OCI-M2 (cell line): Measurements from ENCODE around the gene SLC38A10.

Experiments used
- DNase-seq: peaks from one replicate; lab custom pipeline; 2025; ENCODE audit not compliant: unreplicated experiment; lab: John Stamatoyannopoulos, UW

SLC38A10 gene

DNA sequence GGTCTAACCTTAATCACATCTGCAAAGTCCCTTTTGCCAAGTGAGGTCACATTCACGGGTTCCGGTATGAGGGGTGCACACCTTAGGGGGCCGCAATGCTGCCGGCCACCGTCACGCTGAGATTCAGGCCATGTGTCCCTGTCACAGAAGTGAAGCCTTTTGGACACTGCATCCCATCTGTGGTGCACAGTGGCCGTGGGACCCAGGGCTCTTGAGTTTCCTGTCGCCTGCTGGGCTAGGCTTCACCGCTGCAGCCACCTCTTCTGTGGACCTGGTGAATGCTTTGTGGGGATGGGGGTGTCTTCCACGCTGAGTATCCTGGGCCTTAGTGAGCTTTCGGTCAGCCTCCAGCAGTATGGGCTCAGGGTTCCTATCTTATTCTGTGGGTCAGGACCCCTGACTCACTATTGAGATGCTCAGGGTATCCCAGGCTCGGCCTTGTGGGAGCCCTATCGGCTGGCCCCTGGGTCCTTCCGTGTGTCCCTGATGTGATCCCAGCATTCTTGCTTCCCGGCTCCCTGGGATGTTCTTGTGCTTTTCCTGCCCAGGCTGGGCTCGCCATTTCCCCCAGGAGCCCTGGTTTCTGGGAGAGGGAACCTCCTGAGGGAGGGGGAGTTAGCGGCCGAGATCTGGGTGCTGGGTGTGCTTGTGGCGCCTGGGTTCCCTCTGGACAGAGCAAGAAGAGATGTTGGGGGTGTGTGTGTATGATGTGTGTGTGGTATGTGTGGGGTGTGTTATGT, 4.9 kb upstream of the SLC38A10 start:
- no peak for DNase-seq

DNA sequence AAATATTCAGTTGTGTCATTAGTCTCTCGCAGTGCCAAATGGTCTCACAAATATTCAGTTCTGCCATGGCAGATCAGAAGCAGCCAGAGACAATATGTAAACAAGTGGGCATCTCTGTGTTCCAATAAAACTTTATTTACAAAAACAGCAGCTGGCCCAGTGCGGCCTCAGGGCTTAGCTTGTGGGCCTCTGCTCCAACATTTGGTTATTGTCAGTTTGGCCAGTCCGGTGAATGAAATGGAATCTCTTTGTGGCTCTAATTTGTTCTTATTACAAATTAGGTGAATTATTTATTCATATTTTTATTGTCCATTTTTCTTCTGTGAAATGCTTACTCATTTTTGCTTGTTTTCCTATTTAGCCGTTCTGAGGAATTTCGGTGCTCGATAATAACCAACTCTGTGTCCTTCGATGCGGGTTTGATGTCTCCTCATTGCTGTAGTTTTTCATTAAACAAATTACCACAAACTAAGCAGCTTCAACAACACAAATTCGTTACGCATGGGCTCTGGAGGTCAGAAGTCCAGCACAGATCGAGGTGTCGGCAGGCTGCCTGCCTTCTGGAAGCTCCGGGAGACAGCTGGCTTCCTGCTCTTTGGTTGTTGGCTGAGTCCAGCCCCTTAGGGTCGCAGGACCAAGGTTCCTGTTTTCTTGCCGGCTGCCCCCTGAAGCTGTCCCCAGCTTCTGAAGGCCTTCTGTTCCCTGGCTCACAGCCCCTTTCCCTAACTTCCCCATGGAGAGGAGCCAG, 4.1 kb upstream of the SLC38A10 start:
- DNase-seq: no peak

DNA sequence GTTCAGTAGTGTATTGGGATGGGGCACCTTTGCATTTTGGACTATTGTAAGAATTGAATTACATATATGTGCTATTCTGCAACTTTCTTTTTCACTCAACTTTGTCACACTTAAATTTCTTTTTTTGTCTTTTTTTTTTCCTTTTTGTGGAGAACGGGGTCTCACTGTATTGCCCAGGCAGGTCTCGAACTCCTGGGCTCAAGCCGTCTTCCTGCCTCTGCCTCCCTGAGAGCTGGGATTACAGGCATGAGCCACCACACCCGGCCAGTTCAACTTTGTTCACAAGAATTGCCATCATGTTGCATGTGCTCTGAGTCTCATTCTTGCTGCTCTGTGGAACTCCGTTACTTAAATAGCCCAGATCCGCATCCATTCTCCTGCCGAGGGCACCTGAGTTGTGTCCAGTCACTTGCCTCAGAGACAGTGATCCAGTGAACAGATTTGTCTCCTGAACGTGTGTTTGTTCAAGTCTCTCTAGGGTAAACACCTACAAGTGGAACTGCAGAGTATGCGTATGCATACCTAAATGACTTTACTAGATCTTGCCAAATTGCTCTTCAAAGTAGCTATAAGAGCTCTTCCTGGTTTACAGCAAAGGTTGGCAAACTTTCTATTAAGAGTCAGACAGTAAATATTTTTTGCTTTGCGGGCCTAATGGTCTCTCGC, 3.4 kb upstream of the SLC38A10 start:
- DNase-seq: no peak

DNA sequence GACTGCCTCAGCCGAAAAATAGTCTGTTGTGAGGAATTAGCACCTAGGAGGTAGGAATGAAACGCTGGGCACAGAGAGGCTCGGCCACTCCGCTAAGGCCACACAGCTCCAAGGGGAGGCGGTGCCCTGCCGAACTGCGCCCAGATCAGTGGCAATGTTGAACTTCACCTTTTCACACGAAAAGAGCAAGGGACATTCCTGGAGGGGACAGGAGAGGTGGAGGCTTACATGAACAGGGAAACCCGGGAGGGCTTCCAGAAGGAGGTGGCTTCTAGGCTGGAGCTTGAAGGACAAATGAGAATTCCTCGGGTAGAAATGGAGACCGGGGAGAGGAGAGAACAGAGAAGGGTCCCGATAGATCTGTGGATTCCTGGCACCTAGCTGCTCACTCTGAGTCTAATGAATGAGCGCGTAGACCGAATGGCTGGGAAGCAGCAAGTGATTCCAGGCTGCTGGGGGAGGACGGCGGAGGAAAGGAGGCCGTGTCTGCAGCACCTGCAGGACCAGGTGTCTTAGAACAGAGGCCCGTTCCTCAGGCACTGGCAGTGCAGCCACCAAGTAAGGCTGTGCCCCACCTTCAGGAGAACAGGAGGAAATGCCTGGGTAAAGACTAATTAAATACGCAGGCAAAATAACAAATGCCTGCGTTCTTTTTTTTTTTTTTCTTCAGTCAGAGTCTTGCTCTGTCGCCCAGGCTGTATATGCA, 722 bp upstream of the SLC38A10 start:
- DNase-seq: no peak

DNA sequence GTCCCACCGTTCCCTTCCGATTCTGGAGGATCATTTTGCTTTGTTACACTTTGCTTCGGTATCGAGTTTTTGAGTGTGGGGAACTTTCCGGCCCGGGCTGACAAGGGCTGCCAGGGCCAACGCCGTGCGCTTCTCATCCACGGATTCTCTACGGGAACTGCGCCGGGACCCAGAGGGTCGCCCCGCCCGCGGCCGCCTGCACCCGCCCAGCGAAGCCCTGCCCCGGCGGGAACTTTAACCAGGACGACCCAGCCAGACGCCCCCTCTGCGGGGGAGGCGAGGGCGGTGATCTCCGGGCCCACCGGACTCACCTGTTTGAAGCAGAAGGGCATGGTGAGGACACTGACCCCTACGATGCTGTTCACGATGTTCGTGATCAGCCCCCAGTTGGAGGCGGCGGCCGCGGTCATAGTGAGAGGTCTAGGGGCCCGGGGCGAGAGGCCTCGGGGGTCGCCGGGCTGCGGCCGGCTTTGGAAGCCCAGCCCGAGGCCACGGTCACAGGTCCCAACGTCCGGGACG, 536 bp downstream of the SLC38A10 start:
- DNase-seq: no peak

DNA sequence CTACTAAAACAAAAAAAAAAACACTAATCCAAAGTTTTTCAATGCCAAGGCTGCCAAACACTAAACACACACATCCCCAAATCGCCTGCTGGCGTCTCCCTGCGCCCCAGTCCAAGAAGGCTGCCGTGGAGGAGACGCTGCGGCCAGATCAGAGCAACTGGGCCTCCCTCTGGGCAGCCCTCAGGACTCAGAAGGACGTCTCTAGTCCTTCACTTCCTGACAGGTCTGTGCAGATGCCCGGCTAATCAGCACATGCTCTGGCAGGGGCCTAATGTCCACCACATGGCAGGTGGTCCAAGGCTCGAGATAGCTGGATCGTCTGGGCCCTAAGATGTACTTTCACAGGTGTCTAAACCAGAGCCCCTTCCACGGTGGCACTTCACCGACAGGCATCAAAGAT, 2.7 kb downstream of the SLC38A10 start:
- DNase-seq: no peak

DNA sequence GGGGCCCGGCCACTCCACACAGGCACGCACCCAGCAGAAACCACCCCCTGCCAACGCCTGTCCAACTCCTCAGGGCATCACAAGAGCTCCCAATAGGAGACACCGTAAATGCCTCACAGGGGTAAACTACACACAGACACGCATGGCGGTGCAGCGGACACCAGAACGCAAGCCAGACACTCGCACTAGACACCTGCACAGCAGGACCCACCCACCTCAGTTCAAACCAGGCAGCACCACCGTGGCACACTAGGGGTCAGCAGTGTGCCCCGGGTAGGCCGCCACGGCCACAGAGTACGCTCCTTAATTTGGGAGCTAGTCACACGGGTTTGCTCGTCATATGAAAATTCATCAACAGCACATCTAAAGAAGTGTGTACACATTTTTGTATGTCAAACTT, 3.4 kb downstream of the SLC38A10 start:
- no peak for DNase-seq

DNA sequence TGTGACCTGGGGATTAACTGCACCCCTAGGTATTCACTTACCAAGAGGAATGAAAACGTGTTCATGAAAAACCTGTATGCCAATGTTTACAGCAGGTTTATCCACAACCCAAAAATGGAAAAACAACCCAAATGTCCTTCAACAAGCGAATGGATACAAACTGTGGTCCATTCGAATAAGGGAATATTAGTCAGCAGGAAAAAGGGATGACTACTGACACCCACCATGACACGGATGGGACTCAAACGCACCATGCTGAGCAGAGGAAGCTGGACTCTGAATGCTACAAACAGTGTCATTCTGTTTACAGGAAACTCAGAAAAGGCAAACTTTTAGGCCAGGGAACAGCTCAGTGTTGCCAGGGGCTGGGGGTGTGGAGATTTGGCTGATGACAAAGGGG, 4.9 kb downstream of the SLC38A10 start:
- DNase-seq: no peak

DNA sequence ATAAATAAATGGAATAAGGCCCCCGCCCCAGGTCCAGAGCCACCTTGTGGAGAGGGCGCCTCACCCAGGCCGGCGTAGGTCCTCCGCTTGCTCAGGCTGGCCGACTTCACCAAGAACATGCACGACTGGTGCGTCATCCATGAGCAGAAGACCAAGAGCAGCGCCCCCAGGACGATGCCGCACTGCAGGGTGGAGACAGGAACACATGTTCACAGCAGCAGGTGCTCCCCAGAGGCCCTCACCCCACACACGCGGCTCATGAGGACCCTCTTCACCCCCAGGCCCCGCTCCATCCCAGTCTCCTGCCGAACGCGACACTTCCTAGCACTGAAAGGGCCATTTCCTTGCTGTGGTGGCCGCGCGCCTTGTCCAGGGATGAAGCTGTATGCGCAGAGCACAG, 5.5 kb downstream of the SLC38A10 start:
- DNase-seq: no peak

DNA sequence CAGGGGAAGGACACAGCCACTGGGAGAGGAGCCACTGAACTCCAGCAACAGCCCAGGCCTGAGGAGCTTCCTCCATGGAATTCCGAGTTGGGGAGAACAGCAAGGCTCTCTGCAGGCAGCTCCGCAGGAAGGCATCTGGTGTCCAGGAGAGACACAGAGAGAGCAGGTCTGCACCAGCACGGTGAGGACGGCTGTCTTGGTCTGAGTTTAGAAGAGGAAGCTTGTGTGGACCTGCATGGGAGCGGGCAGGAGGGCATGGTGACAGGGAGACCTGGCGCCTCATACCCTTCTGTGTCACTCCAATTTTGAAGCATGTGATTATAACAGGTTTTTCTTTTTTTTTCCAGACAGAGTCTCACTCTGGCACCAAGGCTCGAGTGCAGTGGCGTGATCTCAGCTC, 6.4 kb downstream of the SLC38A10 start:
- no peak for DNase-seq

DNA sequence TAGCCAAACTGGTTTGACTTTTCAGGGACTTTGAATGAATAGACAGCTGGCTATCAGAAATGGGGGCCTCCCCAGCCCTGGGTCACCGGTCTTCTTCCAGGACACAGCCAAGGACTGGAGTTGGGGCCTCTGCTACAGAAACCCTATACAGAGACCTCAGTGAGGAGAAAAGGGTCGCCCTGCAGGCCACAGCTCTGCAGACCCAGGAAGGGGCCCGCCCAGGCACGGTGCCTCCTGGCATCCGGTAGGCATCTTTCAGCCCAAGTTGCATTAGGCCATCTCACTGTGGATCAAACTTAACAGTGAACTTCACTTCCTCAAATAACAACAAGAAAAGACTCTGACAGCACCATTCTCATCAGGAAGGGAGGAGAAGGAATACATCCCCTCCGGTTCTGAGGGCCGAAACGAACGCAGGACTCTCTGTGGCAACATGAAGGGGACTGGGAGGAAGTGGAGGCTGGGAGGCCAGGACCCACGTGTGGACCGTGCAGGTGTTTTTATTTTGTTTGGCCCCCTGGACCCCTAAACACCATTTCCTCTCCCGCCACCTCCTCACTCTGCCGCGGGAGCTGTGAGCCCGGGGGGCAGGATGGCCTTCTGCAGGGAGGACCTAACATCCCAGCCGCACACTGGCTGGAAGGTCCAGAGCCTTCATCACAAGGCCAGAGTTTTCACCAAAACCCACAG, 7.2 kb downstream of the SLC38A10 start:
- DNase-seq: no peak

DNA sequence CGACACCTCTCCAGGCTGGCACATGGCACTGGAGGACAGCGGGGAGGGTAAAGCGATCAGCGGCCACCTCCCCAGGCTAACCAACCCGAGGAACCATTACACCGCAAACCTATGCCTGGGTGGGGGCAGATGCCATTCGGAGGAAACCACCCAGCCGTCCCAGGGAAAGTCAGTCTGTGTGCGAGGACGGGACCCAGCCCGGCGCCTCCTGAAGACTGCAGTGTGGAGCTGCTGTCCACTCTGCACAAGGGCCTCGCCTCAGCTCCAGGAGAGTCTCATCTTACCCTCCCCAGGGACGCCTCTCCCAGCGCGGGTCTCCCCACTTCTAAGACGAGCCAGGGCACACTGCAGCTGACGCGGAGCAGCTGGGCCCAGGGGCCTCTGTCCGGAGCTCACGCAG, 8.0 kb downstream of the SLC38A10 start:
- DNase-seq: no peak

DNA sequence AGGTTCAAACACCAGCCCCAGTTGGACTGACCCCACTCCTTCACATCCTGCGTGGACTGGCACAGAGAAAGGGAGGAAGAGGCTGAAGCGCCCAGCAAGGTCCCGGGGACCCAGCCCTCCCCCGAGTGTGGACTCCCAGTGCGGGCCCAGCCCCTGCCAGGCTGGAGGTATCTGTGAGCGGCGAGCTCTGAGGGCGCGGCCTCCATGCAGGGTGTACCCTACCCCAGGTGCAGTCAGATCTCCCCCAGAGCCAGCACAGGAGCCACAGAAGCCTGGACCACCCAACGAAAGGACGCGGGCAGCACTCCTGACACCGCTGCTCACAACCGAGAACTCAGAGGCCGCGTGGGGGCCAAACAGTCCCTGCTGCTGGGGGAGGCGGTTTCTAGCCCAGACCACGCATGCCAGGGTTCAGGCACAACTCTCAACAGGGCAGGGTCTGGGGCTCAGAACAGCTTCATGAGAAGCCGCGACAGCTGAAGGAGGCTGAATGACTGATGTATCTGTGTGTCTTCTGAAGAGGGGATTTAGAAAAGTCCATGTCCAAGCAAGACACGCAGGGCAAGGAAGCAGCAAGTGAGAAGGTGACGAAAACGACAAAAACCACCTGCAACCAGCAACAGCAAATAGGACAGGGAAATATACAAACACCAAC, 8.5 kb downstream of the SLC38A10 start:
- DNase-seq: no peak

DNA sequence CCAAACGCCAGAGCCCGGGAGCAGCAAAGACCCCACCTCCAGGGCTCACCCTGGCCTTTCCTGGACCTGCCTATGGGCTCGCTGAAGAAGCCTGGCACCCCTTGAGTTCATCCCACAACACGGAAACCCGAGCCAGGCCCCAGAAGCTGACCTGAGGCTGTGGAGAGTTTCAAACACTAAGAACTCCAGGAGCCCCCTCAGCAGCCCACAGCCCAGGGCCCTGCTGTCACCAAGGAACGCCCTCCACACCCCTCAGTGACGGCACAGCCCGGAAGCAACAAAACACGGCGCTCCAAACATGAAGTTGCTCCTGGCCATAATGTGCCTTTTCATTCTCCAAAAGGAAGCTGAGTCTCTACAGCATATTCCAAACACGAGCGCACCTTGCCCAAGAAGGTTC, 9.2 kb downstream of the SLC38A10 start:
- DNase-seq: no peak

DNA sequence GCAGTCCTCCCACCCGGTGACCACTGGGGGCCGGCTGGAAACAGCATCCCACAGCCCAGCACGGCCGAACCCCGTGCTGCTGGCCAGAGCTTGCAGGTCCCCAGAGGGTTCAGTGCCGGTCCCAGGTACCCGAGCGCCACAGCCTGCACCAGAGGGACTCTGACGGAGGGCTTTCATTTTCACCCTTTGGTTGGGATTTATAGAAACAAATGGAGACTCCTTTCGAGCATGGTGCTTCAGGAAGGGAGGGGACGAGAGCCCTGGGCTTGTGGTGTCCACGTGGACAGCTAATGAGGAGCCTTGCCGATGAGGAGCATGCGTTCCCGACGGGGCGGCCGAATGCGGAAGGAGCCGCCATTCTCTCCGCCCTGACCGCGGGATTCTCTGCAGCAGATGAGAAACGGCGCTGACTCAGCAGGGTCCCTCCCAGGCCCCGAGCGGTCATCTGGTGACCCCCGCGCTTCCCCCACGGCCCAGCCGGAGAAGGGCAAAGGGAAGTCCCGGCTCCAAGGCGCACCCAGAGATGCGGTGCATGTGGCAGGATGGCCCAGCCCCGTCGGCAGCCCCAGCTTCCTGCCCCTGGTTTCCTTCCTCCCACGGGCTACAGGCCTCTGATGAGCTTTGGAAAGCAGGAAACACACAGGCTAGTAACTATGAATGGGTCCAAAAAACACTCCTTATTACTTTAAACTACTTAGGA, 9.8 kb downstream of the SLC38A10 start:
- no peak for DNase-seq

DNA sequence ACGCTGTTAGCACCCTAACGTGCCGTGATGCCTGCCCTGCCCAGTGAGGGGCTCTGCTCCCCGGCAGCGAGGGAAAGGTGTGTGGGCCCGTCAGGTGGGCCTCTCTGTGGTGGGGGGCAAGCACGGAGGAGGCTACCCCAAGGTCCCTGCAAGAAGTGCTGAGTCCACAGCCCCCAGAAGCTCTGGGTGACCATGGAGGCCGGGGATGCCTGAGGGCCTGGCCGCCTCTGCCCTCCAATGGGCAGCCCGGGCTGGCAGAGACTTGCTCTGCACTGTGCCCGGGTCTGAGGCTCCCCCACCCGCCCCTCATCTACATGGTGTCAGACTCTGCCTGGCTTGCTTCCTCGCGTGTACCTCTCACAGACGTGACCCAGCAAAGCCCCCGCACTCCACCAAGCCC, 12.2 kb downstream of the SLC38A10 start:
- no peak for DNase-seq

DNA sequence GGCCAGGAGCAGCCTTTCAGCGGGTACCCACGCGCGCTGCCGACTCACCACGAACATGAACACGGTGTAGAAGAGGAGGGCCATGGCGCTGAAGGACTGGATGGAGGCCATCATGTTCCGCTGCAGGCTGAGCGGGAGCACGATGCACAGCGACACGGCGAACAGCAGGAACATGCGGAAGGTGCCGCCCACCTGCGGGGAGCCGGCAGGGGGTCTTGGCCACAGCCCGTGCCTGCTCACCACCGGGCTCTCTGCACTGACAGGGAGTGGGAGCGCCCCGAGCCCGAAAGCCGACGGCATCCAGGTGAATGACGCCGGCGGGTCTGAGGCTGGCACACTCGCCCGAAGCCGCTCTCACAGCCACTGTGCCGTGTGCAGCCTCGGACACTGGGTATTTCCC, 13.0 kb downstream of the SLC38A10 start:
- no peak for DNase-seq

DNA sequence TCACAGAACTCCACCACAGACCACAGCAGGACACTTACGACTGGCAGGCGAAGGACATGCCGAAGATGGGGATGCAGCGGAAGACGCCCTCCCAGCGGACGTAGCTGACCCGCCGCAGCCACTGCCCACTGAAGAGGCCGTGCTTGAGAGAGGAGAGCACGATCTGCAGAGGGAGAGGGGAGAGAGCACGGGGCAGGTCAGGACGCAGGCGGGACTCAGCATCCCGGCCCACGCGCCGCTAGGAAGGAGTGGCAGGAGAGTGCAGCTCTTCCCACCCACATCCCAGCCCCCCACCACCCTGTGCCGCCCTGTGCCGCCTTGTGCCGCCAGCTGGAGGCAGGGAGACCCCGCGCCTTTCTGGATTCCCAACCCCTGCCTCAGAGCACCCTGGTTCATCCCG, 14.5 kb downstream of the SLC38A10 start:
- DNase-seq: no peak
